Nucleus accumbens (tissue), 56 donors: ENCODE results near the gene SERPINB3.
"Not testable (repeated sequence)": the region's sequence is repeated elsewhere in the genome, so short reads cannot be mapped to it uniquely, and the experiment has no call there.

Experiments used
- DNase-seq, 56 donors: peaks; one replicate each; lab custom pipeline; 2025; lab: John Stamatoyannopoulos, UW

Gene SERPINB3

GRCh38 chr18:63648241-63648640 is 13.5 kb downstream of the SERPINB3 start:
- DNase-seq, result no peak

GRCh38 chr18:63646936-63647335 is 14.8 kb downstream of the SERPINB3 start:
- no peak for DNase-seq

- not testable (repeated sequence) for DNase-seq
Measured at GRCh38 chr18:63644694-63645093, 17.0 kb downstream of the SERPINB3 start.

DNA sequence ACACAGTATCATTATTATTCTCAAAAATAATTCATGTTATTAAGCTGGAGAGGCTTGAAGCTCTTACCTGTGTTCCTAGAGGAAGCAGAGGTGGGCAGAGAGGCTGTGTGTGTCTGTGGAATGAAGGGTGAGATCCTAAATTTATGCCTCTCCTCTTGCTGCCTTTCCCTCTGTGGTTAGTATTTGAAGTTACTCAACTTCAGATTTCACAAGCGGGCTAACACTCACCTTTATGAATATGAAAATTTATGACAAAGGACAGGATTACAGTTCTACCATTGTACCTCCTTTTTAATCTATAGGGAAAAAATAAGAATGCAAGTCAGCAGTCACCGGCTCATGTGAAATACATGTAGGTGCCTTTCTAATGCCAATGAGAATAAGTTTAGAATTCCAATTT is 17.6 kb downstream of the SERPINB3 start, which contains the start of gene SERPINB4:
TSS of gene SERPINB4 (minus strand) at position 115 of the 400 bp plus-strand sequence. CDS start 679 bp downstream, outside the sequence.
- DNase-seq, result not testable (repeated sequence)

DNA sequence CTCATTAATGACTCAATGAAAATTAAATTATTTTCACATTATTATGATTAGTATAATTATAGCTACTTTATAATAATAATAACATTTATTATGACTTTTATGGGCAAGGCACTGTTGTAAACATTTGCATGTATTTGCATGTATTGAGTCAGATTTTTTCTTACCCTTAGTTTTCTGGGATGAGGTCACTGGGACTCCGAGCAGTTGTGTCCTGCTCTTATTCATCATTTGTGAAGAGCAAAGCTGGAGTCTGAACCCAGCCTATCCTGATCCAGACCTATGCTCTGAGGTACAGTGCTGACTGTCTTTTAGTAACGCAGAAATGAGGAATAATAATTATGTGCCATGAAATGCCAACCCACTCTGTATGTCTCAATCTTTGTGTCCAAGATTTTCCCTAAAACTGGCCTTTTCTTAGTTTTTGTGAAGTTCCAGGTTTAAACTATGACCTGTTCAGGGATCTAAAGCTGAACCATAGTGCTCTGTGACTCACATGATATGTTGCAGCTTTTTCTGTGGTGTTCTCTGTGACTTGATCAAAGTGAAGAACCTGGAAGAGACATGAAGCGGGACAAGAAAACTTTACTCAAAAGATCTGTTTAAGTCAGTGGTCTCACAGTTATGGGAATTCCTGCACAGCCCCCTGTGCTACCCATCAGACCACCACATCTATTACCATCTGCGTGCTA is 18.9 kb downstream of the SERPINB3 start:
- DNase-seq, result not testable (repeated sequence)

DNA sequence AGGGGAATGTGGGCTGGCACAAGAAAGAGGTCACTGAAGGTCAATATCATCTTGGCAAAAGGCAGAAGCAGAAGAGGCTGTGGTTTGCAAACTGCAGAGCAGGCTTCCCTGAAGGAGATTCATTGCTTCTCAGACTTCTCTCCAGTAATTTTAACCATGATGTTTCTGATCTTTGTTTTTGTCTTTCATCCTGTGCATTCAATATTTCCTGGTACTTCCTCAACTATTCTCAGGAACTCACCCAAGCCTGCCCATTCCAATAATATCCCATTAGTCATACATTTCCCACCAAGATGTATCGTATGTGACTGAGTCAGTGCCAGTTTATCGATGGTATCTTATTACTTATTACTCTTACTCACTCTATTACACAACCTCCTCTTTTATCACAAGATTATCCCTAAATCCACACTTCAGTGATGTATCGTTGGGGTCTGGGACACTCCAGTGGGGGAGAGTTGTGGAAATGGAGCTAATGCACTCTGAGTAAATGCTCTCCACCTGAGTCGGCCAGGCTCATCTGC is 20.5 kb downstream of the SERPINB3 start:
- DNase-seq, result not testable (repeated sequence)

GRCh38 chr18:63637703-63638102 is 24.0 kb downstream of the SERPINB3 start:
- no peak for DNase-seq

DNA sequence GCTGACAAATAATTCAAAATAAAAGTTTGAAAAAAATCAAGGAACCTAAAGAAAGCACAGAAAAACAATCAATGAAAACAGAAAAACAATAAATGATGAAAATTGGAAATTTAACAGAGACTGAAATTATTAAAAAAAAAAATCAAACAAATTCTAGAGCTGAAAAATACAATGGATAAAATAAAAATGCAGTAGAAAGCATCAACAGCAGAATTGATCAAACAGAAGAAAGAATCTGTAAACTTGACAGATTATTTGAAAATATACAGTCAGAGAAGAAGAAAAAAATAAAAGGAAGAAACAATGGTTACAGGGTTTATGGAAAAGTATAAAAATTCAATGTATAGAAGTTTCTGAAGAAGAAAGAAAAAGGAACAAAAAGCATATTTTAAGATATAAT is 33.9 kb downstream of the SERPINB3 start:
- DNase-seq, result no peak

- no peak for DNase-seq
Measured at GRCh38 chr18:63626431-63626830, 35.3 kb downstream of the SERPINB3 start.

- no peak for DNase-seq
Measured at GRCh38 chr18:63624863-63625262, 36.8 kb downstream of the SERPINB3 start.

GRCh38 chr18:63619661-63620060 is 42.0 kb downstream of the SERPINB3 start:
- no peak for DNase-seq

GRCh38 chr18:63617915-63618234 is 43.8 kb downstream of the SERPINB3 start:
- DNase-seq, result no peak

DNA sequence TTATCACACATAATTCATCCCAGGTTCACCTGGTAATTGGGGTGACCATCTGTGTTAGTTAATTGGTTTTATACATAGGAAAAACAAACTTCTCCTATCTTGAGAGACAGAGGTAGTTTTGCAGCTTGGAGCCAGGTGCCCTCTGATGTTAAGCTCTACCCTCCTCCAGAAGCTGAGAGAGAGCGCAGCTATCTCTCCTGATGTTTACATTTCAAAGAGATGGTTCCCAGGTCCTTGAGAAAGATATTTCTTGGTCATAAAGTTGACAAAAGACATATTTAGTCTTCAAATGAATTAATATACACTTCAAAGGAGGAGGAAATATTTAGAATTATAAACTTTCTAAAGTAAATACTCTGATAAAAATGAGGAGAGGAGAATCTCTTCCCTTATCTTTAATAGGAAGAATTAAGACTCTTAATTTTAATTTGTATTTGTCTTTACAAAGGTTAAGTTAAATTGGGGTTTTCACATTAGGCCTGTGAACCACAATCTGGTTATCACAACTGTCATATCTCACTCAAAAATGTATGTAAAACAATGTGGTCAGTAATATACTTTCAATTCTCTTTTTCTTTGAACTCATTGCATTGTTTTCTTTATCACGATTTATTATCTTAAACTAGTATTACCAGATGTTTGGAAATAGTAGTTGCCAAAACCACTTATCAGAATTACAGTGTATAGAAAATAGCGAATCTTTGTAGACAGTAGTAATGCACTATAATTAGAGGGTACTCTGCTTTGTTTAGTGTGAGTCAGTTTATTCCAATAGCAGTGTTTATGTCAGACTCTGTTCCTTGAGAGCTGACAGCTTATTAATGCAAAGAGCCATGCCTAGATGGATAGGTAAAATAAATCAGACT is 44.4 kb downstream of the SERPINB3 start:
- no peak for DNase-seq

DNA sequence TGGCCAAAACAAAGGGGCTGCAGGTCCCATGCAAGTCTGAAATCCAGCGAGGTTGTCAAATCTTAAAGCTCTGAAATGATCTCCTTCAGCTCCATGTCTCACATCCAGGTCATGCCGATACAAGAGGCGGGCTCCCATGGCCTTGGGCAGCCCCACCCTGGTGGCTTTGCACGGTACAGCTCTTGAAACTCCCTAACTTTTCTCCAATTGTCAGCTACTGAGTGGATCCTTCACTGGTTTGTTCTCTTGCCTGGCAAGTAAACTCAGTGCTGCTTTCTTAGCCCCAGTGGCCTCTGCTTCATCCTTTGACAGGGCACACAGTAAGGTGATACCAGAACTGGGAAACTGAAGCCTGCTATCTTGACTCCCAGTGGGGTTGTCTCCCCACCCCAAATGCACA is 48.3 kb downstream of the SERPINB3 start:
- no peak for DNase-seq

DNA sequence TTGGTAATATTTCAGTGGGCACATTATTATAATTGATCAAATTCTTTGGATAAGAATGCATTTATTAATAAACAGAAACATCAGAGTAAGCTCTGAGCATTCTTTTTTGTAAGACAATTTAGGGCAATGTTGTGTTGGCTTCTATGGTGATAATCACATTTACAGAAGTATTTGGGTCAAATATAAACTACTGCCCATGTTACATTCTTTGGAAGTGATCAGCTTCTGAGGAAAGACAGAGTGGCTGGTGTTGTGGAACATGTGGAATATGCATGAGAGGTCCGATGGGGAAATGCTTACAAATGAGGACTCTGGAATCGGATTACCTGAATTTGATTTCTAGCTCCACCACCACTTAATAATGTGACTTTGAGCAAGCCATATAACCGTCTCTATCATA is 55.2 kb downstream of the SERPINB3 start:
- DNase-seq, result no peak
